ENCODE results near the gene PANK1.
A peak's percentile ranks its signal among the peaks of the same experiment; 100 is the strongest.
"Not testable (repeated sequence)": the region's sequence is repeated elsewhere in the genome, so short reads cannot be mapped to it uniquely, and the experiment has no call there.

The PANK1 gene

DNA sequence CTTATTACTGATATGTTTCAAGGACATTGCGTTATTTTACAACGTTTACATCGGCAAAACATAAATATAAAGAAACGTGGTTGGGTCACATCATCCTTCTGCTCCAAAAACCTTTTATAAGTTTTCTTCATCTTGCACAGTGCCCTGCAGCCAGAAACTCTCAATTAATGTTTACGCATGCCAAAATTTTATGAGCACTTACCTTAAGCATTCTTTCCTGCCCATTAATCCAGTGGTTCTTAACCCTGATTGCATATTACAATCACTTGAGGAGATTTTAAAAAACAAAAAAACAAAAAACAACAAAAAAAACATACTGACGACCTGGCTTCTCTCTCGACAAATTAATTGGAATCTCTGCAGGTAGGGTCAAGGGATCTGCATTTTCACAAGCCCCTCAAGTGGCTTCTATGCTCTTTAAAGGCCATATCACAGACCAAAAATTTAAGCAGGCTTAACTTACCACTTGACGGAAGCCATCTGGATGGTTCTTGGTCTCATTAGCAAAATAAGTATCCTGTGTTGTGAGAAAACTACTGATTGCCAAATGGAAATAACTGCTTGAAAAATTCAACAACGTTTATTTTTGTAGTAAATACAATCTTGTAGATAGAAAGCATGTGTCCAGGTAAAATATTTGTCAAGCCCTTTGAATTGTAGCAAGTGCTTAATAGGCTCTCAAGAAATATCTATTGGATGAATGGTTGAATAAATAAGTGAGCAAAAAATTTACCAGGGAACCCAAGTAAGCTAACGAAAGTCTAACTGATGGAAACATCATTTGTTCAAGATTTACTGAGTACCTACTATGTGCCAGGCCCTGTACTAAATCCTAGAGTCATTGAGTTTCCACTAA is 78.7 kb downstream of the PANK1 start:
- no peak for DNase-seq

DNA sequence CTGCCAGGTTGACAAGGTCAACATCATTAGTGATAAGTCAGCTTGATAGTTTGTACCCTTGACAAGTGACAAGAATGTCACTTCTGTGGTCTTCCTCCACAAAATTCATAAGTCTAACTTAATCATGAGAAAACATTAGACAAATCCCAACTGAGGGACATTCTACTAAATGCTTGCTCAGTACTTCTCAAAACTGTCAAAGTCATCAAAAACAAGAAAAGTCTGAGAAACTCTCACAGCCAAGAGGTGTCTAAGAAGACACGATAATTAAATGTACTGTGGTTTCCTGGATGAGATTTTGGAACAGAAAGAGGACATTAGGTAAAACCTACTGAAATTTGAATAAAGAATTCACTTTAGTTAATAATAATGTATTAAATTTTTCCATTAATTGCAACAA is 79.9 kb downstream of the PANK1 start:
- DNase-seq = no peak

DNA sequence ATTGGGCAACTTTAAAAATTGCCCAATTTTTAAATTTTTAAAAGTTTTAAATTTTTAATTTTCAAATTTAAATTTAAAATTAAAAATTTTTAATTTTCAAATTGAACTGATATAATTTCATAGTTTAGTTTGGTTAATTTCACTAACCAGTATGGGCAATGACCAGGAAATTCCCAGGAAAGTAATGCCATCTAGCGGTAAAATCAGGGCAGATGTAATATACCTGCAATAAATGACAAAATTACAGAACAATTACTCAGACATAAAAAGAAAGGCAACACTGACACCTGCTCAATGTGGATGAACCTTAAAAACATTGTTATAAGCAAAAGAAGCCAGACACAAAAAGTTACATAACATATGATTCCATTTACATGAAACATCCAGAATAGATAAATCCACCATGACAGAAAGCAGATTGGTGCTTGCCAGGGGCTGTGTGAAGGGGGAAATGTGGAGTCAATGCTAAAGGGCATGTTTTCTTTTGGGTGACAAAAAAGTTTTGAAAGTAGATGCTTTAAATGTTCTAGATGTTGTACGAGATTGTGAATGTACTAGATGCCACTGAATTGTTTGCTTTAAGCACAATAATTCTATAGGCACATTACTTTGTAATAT is 81.1 kb downstream of the PANK1 start:
- peak; percentile 74 for DNase-seq

DNA sequence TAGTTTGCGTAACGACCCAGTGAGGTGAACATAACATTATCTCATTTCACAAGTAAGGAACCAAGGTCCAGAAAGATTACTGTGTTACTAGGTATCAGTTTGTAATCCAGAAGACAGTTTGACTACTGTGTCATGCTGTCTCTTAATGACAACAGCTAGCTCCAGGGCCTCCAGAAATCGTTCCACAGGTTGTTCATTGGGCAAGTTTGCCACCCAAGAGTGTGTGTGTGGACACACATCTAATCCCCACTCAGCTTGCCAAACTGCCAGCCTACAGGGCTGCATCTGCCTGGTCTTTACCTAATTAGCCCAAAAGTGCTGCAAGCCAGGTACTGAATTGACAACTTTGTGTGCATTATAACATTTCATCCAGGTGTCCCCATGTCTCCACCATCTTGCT is 81.7 kb downstream of the PANK1 start:
- no peak for DNase-seq

DNA sequence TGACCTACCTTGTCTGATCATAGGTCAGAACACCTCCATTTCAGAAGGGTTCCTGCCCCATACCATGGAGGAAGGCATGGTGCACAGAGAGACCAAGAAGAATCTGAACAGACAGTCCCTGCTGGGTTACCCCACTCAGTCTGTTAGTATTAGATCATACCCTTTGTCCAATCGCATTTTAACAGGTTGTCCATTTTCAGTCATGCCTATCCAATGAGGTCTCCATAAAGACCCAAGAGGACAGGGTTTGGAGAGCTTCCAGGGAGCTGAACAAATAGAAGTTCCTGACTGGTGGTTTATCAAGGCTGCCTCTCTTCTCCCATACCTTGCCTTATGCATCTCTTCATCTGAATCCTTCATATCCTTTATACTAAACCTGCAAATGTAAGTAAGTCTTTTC is 88.4 kb downstream of the PANK1 start:
- no peak for DNase-seq

DNA sequence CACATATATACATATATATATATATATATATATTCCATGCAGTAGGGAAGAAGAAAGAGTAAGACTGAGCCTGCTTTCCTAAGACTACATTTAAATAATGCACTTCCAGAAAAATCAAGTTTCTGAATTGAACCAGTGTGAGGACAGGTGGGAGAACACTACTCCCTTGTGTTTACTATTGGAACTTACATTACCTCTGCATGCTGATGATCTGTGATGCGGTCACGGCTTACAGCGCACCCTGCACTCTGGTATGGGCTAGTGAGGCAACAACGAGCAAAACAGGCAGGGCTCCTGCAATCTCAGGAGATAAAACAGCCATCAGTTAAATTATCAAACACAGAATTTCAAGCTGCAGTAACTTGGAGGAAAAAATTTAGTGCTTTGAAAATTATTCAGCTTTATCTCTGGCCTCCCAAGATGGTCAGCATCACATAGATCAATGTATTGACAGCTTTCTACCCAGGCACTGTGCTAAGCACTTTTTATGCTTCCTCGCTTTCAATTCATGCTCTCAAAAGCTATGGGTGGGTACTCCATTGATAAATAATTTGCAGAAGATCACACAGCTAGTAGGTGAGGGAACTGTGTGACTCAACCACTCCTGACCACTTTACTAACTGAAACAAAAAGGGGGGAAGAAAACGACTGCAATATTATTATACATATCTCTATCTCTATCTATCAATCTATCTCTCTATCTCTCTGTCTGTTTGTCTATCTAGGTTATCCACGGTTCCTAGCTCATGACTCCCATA is 89.2 kb downstream of the PANK1 start:
- DNase-seq = no peak

DNA sequence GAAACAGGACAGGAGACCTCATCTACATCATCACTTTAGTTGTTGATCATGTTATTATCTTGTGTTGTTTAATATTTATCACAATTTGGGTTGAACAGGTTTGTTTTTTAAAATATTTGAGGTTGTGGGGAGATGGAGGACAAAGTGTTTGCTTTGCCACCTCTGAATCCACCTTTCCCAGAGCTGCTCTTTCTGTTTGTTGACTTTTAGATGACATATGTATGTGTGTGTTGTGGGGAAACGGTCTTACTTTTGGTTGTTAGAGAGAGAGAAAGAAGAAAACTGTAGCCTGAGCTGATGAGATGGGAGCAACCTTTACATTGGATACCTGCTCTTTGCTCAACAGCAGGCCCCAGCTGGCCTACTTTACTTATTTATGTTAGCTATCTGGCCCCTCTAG is 90.6 kb downstream of the PANK1 start:
- no peak for DNase-seq

DNA sequence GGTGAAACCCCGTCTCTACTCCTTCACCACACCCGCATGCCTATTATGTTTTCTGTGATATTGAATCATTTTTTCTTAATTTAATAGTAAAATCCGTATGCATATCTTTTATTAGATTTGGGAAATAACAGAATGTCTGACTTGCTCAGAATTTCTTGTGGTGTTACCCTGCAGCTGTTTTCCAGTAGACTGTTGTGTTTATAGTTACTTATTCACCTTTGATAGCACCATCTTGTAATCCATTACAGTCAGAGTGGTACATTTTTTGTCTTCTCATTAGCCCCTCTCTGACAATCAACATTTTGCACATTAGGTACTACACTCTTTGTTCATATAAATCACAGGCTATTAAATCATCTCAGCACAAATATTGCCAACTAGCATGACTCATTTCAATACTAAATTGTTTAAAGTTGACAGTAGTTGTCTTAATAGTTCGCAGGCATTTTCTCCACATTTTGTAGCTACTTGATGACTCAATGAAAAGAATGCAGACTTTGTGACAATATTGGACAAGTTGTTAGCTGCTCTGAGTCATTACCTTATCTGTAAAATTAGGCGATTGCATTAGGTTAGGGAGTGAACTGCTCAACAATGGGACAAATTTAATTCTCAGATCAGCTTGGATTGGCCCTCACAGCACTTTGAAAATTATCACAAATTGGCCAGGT is 91.8 kb downstream of the PANK1 start:
- DNase-seq = no peak

DNA sequence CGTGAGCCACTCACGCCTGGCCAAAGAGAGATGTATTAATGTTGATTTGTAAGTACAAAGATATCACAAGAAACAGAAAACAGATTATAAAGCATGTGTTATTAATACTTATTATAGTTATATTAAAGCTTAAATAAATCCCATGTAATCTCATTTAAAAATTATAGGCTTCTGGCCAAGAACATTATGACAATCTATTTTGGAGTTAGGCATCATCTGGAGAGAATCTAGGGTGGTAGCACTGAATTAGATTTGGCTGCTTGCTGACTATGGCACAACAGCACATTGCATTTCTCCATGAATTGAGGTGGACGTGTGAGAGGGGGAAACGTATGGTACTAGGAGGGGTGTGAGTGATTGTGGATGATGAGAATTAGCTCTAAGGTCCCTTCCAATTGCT is 92.8 kb downstream of the PANK1 start:
- no peak for DNase-seq

DNA sequence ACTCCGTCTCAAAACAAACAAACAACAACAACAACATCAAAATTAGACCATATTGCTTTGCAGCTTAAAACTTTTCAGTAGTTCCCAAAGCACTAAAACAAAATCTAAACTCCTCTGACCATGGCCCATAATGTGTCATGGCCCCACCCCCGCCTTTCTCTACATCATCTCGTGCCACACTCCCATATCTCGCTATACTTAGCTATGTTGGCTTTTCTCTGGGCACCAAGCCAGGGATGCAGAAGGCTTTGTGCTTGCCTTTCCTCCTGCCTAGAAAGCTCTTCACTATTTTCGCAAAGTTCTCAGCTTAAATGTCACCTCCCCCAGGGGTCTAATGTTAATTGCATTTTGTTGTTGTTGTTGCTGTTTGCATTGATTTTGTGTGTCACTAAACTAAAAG is 94.5 kb downstream of the PANK1 start:
- no peak for DNase-seq

DNA sequence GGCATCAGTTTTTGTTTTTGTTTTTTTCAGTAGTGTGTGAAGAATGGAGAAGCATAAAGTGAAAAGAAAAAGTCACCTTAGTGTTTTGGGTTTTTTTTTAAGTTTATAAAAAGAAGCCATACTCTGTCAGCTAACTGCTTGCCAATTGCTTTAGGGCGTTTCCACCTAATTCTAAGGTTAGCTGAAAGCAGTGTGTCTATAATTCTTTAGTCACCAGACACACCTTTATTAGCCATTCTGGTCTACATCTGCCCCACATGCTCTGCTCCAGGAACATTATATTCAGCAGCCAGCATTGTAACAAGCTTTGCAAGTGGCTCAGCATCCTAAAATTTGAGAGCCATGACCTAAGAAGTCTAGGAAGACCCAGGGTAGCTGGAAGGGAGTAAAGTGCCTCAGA is 95.5 kb downstream of the PANK1 start:
- peak; percentile 54 for DNase-seq

DNA sequence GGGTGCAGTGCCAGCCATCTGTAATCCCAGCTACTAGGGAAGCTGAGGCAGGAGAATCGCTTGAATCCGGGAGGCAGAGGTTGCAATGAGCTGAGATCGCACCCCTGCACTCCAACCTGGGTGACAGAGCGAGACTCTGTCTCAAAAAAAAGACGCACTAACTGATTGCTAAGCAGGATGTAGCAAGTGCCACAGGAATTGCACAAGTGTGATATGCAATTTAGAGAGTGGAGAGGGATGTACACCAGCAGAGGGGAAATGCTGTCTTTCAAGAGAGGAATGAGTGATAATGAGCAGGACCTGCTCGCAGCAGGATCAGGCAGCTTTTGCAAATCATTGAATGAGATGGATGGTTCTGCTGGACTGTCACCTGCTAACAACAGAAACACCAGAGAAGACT is 96.4 kb downstream of the PANK1 start:
- no peak for DNase-seq

DNA sequence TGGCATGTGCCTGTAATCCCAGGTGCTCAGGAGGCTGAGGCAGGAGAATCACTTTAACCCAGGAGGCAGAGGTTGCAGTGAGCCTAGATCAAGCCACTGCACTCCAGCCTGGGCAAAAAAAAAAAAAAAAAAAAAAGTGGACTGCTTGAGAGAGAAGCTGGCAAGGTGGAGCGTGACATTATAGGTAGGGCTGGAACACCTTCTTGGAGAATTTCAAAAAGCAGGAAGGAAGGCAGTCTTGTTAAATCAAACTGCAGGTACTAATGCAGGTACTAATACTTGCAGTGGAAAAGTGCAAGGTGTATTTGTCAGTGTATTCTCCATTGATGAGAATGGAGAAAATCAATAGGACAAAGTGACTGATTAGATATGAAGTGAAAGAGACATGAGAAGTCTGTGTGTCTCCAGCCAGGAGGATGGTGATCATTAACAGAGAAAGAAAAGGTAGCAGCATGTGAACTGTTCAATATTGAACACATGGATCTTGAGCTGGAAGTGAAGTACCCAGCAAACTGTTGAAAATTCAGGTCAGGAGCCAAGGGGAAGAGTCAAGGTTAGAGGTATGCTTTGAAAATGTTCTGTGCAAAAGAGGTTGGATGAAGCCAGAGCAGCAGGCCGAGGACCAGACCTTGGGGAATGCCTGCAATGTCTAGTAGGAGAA is 97.1 kb downstream of the PANK1 start:
- no peak for DNase-seq

DNA sequence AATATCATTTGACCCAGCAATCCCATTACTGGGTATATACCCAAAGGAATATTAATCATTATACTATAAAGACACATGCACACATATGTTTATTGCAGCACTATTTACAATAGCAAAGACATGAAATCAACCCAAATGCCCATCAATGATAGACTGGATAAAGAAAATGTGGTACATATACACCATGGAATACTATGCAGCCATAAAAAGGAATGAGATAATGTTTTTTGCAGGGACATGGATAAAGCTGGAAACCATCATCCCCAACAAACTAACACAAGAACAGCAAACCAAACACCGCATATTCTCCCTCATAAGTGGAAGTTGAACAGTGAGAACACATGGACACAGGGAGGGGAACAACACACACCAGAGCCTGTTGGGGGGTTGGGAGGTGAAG is 98.4 kb downstream of the PANK1 start:
- not testable (repeated sequence) for DNase-seq

DNA sequence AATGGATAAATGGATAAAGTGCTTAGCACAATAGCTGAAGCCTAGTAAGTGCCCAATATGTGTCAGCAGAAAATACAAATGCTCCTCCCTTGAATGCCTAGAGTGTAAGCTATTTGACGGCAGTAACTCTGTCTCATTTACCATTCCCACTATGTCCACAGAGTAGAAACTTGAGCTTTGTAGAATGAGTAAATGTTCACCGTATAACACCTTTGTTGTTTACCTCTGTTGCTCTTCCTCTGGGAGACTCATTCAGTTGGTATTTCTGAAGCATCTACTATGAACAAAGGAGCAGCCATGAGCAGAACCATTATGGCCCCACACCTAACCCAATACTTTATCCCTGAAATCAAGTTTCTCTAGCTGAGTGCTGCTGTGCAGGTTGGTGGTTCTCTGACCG is 101.2 kb downstream of the PANK1 start:
- no peak for DNase-seq

DNA sequence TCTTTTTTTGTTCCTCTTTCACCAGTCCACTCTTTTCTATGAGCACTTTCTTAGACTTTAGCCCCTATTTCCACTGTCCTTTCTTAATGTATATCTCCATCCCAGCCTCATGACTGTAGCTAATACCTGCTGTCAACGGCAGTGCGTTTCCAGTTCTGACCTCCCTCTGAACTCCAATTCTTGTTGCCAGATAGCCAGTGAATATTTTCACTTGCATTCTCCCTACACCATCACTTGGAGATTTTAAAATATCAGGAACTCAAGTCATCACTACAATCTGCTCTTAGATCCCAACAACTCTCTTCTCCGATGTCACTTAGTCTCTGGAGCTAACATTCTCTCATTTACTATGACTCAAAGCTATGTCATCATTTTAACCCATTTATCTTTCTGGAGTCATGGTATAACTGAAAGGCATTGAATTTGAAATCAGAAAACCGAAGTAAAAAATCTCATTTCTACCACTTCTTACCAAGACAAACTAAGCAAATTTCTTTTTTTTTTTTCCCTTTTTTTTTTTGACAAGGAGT is 104.6 kb downstream of the PANK1 start:
- no peak for DNase-seq

DNA sequence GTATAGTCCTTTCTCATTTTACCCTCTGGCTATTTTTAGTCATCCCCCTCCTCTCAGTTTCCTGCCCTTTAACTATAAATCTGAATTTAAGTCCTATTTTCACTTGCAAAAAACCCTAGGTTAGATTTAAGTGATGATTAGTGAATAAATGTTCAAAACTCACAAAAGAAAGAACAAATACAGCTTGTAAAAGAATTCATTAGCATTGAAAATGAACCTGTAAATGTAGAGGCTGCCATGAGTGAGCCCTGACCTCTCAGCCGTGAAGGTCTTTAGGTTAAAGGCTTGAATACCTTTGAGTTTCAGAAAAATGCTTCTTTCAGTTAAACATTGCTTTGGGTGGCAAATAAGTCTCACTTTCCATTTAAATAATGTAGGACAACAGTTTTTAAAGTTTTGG is 107.7 kb downstream of the PANK1 start:
- DNase-seq = no peak

DNA sequence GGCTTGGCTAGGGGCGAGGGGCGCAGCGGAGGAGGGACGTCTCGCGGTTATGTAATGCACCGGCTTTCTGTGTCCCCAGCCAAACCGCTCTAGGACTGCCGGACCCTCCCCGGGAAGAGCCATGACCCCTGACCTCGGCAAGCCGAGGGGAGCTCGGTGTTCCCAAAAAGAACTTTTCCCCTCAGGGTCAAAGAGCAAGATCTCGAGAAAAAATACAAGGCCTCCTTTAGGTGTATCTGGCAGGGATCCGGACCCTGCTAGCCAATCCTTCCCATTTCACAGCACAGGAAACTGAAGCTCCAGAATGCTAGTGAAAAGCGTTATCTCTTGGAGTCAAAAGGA is 109.1 kb downstream of the PANK1 start:
- no peak for DNase-seq

DNA sequence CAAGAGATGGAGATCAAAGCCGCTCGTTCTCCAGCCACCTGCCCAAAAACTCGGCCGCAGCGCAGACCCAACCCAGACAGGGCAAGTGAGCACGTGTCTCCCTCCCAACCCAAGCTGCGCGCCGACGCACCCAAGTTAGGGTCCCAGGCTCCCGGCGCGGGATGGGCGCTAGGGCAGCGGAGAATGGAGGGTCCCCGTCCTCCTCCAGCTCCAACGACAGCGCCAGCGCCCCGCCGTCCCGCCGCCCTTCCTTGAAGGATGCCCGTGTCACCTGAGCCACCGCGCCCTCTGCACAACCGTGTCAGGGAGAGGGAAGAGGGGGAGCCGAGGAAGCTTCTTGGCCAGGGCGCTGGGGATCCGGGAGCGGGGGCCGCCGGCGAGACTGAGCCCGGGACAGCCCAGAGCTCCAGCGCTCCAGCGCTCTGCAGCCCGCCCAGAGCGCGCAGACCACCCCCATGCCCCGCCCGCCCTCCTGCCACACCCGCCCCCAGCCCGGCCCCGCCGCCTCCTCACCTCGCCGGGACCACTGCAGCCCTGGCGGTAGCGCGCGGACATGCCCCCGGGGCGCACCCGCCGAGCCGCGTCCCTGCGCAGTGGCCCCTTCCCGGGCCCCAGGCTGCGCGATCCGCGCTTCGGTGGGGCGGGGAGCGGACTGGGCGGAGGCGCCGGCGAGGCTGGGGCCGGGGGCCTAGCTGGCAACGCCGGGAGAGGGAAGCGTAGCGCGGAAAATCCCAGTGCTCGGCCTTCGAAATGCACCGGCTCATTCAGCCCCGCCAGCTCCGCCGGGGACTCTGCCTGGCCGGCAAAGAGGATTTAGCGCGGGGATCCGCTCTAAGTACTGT is 109.7 kb downstream of the PANK1 start, which contains the start of gene SLC16A12:
TSS of gene SLC16A12 (minus strand) at position 424 of the 842 bp plus-strand sequence. CDS start 73,016 bp downstream, outside the sequence.
- DNase-seq = no peak

DNA sequence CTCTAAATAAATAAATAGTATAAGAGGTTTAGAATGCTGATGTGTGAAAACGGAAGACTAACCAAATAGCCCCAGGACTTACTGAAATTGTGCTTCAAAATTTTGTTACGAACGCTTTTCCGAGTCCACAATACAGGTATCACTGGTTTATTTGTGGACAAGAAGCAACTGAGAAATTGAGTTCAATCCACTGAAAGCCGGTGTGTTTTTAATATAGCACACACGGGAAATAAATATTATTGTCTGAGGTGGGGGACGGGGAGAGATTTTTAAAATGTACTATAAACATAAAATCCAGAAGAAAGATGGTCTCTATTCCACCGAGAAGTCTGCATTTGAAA is 110.2 kb downstream of the PANK1 start:
- DNase-seq = no peak

Data from NCI-H748 treated with DMSO at 0.1 percent for 48 hours (cell line).